ENCODE results near the gene TNFRSF1A. TPM values are rescaled to one million over a fixed set of nuclear protein-coding genes. Genes with fewer than 3 reads are reported as not detected.

TNFRSF1A gene
- total and polyA plus RNA-seq, 7 donors = 31.7 to 191 (median 135) TPM

DNA sequence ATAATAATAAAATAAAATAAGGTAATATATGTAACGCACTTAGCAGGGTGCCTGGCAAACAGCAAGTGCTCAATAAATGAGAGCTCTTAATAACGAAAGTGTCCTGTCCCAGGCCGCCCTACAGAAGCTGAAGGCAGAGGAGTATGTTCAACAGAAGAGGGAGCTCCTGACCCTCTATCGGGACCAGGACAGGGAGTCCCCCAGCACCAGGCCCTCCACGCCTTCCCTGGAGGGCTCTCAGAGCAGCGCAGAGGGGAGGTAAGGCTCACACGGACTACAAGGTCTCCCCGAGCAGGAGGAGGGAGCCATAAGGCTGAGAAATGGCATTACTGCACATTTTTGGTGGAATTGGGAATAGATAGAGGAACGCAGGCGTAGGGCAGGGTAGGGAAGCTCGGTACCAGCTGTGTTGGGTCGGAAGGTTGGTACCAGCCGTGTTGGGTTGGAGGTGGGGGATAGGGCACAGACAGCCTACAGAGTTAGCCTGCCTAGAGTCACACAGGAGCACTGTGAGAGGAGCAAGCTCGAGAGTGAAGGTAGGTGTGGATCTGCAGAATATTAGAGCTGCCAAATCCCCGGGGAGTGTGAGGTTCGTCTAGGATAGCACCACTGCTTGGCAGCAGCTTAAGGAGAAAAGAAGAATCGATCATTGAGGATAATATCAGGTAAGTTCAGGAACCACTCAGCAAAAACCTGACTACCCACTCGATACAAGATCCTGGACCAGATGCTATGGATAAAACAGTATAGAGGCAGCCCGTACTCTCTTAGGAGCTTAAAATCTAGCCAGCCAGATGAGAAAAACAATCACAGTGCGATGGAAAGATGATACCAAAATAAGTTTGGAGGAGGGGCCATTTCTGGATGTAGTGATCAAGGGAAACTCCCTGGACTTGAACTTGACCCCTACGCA is 15.3 kb downstream of the TNFRSF1A start:
- H3K9me3 ChIP-seq = no peaks in the 10 kb centered on the region
- H3K4me3 ChIP-seq = peak overlapping the region in 2 of 4 donors; percentile 9 to 11
- intact Hi-C loops (cut with DNase I) = loop anchor here (2.0 kb wide), 1 partner anchor 208 kb away; the partner anchor contains the start of gene GAPDH
- H3K27me3 ChIP-seq = no peaks in the 10 kb centered on the region
- peaks cover 0 to 86% (median 66%) of the 10 kb centered on the region in 4 donors for H3K4me1 ChIP-seq
- WGBS, 2 donors = 72 to 73% methylated on average over 21 of the region's 21 CpGs
- DNase-seq = peak; percentile 93
- TF ChIP-seq, protein P1, sequence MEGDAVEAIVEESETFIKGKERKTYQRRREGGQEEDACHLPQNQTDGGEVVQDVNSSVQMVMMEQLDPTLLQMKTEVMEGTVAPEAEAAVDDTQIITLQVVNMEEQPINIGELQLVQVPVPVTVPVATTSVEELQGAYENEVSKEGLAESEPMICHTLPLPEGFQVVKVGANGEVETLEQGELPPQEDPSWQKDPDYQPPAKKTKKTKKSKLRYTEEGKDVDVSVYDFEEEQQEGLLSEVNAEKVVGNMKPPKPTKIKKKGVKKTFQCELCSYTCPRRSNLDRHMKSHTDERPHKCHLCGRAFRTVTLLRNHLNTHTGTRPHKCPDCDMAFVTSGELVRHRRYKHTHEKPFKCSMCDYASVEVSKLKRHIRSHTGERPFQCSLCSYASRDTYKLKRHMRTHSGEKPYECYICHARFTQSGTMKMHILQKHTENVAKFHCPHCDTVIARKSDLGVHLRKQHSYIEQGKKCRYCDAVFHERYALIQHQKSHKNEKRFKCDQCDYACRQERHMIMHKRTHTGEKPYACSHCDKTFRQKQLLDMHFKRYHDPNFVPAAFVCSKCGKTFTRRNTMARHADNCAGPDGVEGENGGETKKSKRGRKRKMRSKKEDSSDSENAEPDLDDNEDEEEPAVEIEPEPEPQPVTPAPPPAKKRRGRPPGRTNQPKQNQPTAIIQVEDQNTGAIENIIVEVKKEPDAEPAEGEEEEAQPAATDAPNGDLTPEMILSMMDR (IDR thresholded peaks at IDR 0.05) = peak; percentile 43 to 71 (median 58)
- TF ChIP-seq POLR2A (IDR thresholded peaks at IDR 0.05) = no peak
- TF ChIP-seq EP300 (IDR thresholded peaks at IDR 0.05) = no peak
- TF ChIP-seq POLR2AphosphoS5 (IDR thresholded peaks at IDR 0.05) = peak; percentile 18 to 82 (median 64)
- peak overlapping the region; percentile 88 to 98 (median 95) for H3K27ac ChIP-seq
- H3K36me3 ChIP-seq = peaks cover 35 to 41% (median 39%) of the 10 kb centered on the region in 4 donors

DNA sequence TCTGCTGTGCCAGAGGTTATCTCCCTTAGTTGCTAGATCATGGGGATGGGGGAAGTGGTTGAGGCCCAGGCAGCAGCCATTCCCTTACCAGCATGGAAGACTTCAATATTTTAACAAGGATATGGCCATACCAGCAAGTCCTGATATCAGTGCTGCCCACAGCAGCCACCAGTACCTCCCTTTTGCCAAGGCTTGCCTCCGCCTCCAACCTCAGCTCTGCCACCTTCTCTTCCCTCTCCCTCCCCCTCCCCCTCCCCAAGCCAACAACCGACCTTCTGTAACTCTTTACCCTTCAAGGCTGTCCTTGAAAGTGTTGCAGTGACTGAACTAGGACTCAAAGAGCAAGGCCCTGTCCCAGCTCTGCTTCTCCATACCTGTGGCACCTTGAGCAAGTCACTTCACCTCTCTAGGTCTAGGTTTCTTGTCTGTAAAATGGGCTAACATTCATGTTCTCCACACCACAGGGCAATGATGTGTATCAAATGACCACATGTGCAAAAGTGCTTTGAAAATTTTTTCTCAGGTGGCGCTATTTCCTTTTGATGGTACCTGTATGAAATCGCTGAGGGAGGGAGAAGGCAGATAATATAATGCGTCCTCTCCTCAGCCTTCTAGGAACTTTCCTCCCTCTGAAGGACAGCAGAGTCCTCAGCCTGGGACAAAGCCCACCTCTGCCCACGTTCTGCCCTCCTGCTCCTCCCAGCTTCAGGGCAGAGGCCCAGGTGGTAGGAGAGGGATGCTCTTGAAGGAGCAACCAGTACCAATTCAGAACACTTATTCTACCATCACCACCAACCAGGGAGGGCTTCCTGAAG is 16.7 kb downstream of the TNFRSF1A start:
- intact Hi-C loops (cut with DNase I) = loop anchor here (5.0 kb wide), 1 partner anchor 127 kb away; the partner anchor contains the start of gene TAPBPL
- H3K4me1 ChIP-seq = peaks cover 0 to 74% (median 64%) of the 10 kb centered on the region in 4 donors
- H3K4me3 ChIP-seq = no peak overlapping the region
- no peak for DNase-seq
- H3K27ac ChIP-seq = peak overlapping the region; percentile 88 to 98 (median 95)
- TF ChIP-seq, protein P1 (IDR thresholded peaks at IDR 0.05) = no peak
- TF ChIP-seq POLR2AphosphoS5 (IDR thresholded peaks at IDR 0.05) = peak in 2 of 4 donors; percentile 24 to 33
- no peak for TF ChIP-seq EP300 (IDR thresholded peaks at IDR 0.05)
- TF ChIP-seq POLR2A (IDR thresholded peaks at IDR 0.05) = no peak
- H3K27me3 ChIP-seq = no peaks in the 10 kb centered on the region
- H3K9me3 ChIP-seq = no peaks in the 10 kb centered on the region
- 64 to 70% methylated on average over 6 of the region's 6 CpGs for WGBS, 2 donors
- H3K36me3 ChIP-seq = peaks cover 20 to 26% (median 25%) of the 10 kb centered on the region in 4 donors

- H3K4me3 ChIP-seq = peak overlapping the region in 2 of 4 donors; percentile 10 to 13
- TF ChIP-seq POLR2AphosphoS5 (IDR thresholded peaks at IDR 0.05) (no peak), EP300 (IDR thresholded peaks at IDR 0.05) (no peak), POLR2A (IDR thresholded peaks at IDR 0.05) (no peak)
- TF ChIP-seq, protein P1 (IDR thresholded peaks at IDR 0.05) = no peak
- peaks cover 0 to 71% (median 62%) of the 10 kb centered on the region in 4 donors for H3K4me1 ChIP-seq
- no peak for DNase-seq
- H3K36me3 ChIP-seq = peaks cover 11 to 16% (median 15%) of the 10 kb centered on the region in 4 donors
- WGBS, 2 donors = 49 to 59% methylated on average over 19 of the region's 19 CpGs
- H3K27me3 ChIP-seq = no peaks in the 10 kb centered on the region
- no peaks in the 10 kb centered on the region for H3K9me3 ChIP-seq
- intact Hi-C loops (cut with DNase I) = loop anchor here (2.0 to 5.0 kb wide), 2 partner anchors 128 to 147 kb away; partner anchors contain the start of genes TAPBPL and VAMP1
- peak overlapping the region; percentile 77 to 98 (median 92) for H3K27ac ChIP-seq
These were observed 17.7 kb downstream of the TNFRSF1A start for GRCh38 chr12:6323995-6324711.

Data from sigmoid colon (tissue), 7 donors.